OCI-LY1 (cell line): ENCODE measurements around the gene PIGN.

Source experiments
- EZH2 ChIP-seq: fragments of 200-600 bp; sonication (generic), shearing (Covaris generic); IDR thresholded peaks from 2 replicates; pipeline ENCODE4 v1.8.0; 2017; ENCODE audit warnings: borderline replicate concordance, mixed run types, mild to moderate bottlenecking, antibody characterized with exemption, low read length, moderate library complexity, mixed read lengths
- TF ChIP-seq, protein P1 (sequence below): fragments of 200-600 bp; sonication (generic), shearing (Covaris generic); IDR thresholded peaks from 2 replicates; pipeline ENCODE4 v1.5.1; 2017; ENCODE audit warnings: mild to moderate bottlenecking, antibody characterized with exemption, low read length, moderate library complexity, mixed read lengths

GRCh38 chr18:62236252-62236651 is 49.4 kb upstream of the PIGN start:
- TF ChIP-seq, protein P1, sequence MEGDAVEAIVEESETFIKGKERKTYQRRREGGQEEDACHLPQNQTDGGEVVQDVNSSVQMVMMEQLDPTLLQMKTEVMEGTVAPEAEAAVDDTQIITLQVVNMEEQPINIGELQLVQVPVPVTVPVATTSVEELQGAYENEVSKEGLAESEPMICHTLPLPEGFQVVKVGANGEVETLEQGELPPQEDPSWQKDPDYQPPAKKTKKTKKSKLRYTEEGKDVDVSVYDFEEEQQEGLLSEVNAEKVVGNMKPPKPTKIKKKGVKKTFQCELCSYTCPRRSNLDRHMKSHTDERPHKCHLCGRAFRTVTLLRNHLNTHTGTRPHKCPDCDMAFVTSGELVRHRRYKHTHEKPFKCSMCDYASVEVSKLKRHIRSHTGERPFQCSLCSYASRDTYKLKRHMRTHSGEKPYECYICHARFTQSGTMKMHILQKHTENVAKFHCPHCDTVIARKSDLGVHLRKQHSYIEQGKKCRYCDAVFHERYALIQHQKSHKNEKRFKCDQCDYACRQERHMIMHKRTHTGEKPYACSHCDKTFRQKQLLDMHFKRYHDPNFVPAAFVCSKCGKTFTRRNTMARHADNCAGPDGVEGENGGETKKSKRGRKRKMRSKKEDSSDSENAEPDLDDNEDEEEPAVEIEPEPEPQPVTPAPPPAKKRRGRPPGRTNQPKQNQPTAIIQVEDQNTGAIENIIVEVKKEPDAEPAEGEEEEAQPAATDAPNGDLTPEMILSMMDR, result no peak
- no peak for TF ChIP-seq EZH2
